Effector CD8-positive, alpha-beta T cell (primary cell): ENCODE data around the gene TTC33.
"Not testable (repeated sequence)": the region's sequence is repeated elsewhere in the genome, so short reads cannot be mapped to it uniquely, and the experiment has no call there.

Experiments
- DNase-seq: peaks from one replicate; lab custom pipeline; 2025; lab: John Stamatoyannopoulos, UW

TTC33 gene

DNA sequence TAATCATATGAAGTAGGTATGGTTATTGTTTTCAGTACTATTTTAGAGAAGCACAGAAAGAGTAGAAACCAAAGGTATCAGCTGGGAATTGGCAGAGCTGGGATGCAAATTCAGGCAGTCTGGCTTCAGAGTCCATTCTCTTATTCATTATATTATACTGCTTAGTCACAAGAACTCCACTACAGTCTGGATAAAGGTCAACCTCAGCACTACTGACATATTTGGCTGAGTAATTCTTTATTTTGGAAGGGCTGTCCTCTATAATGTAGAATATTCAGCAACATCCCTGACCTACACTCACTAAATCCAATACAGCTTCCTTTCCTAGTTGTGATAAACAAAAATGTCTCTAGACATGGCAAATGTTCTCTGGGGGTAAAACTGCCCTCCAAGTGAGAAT lies 38.5 kb downstream of the TTC33 start:
- no peak for DNase-seq

DNA sequence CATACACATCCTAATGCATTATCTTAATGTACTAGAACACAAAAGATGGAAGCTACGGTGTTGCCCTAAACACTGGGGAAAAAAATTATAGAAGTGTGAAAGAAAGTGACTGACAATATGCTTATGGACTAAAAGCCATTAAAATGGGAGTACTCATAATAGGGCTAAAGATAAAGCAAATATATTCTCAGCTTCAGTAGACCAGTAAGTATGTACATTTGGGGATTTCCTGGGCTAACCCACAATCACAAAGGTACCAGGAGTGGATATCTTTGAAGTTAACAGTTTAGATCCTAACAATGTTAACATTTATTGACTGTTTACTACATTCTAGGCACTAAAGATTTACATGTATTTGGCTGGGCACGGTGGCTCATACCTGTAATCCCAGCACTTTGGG lies 39.2 kb downstream of the TTC33 start:
- no peak for DNase-seq

DNA sequence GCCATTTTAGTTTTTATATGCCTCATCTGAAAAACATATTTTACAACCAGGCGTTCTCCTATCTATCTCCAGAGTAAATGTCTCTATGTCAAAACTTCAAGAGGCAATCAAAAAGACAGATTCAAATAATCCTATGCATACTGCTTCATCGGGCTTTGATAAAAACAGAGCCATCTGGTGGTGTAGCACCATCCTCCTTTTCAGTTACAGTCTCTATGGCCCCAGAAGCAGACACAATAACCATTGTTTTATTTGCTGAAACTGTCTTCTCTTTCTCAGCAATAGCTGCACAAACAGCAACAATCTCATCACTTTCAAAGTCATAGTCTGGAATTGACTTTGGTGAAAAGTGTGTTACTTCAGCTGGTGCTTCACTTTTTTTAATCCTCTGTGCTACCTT lies 39.8 kb downstream of the TTC33 start:
- DNase-seq = no peak

DNA sequence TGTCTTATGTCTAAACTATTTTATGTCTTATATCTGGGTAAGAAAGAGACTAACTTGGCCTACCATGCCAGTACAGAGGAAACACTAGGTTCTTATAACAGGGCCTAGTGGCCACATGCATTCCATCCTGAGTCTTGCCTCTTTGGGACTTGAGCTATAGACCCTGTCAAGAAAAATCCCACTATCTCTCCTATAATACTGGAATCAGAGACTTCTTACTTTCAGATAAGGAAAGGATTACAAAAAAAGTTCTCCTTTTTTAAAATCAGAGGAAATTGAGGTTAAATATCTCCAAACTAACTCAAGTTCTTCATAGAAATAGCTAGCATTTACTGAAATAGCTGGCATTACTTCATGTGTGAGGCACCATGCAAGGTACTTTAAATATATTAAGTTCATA lies 41.8 kb downstream of the TTC33 start:
- DNase-seq = no peak

DNA sequence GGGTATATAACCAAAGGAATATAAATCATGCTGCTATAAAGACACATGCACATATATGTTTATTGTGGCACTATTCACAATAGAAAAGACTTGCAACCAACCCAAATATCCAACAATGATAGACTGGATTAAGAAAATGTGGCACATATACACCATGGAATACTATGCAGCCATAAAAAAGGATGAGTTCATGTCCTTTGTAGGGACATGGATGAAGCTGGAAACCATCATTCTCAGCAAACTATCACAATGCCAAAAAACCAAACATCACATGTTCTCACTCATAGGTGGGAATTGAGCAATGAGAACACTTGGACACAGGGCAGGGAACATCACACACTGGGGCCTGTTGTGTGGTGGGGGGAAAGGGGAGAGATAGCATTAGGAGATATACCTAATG lies 45.2 kb downstream of the TTC33 start:
- DNase-seq = not testable (repeated sequence)

DNA sequence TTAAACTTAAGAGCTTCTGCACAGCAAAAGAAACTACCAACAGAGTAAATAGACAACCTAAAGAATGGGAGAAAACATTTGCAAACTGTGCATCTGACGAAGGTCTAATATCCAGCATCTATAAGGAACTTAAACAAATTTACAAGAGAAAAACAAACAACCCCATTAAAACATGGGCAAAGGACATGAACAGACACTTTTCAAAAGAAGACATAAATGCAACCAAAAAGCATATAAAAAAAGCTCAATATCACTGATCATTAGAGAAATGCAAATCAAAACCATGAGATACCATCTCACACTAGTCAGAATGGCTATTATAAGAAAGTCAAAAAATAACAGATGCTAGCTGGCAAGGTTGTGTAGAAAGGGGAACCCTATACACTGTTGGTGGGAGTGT lies 50.3 kb downstream of the TTC33 start:
- DNase-seq = not testable (repeated sequence)

DNA sequence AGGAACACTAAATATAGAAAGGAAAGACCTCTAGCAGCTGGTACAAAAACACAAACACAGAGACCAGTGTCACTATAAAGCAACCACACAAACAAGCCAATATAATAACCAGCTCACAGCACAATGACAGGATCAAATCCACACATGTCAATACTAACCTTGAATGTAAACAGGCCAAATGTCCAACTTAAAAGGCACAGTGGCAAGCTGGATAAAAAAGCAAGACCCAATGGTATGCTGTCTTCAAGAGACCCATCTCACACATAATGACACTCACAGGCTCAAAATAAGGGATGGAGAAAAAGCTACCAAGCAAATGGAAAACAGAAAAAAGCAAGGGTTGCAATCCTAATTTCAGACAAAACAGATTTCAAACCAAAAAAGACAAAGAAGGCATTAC lies 53.7 kb downstream of the TTC33 start:
- not testable (repeated sequence) for DNase-seq

DNA sequence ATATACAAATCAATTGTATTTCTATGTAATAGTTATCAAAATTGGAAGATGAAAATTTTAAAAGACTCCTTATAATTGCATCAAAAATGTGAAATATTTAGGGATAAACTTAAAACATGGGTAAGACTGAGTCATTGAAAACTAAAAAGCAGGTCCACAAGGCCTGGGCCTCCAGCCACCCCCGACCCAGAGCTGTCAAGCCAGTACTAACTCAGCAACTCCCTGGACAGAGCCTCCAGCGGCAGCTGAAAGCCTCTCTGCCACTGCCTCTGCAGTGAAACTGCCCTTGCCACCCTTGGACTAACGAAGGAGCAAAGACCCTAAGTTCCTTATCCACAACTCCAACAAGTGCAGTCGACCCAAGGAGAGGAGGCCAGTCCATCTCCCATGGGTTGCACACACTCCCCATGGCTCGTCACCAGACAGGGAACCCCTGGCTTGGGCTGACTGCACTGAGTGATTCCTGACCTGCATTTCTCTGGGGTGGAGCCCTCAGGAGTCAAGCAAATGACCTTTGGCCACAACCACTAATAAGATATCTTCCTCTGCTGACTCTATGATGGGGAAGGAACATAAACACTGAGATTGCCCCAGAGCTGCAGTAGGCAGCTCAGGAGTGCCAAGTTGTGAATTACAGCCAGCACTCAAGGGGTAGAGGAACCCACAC lies 55.5 kb downstream of the TTC33 start:
- DNase-seq = no peak

DNA sequence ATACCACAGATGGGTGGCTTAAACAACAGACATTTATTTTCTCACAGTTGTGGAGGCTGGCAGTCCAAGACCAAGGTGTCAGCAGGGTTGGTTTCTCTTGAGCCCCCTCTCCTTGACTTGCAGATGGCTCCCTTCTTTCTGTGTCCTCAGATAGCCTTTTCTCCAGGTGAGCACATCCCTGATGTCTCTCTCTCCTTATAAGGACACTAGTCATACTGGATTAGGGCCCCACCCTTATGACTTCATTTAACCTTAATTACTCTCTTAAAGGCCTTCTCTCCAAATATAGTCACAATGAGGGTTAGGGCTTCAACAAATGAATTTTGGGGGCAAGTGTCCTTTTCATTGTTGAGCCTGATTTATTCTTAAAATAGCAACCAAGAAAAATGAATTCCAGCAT lies 61.3 kb downstream of the TTC33 start:
- no peak for DNase-seq

DNA sequence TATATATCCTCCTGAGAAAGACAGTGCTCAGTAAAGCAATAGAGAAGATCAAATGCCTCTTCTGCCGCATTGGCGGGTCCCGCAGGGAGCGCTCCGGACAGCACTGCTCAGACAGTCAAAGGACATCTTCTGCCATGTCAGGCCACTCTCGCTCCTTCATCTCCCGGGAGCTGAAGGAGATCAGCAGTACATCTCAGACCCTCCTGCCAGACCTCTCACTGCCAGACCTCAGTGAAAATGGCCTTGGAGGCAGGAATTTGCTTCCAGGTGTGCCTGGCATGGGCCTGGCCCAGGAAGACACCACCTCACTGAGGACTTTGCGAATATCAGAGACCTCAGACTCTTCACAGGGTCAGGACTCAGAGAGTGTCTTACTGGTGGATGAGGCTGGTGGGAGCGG lies 63.9 kb downstream of the TTC33 start:
- DNase-seq = no peak

DNA sequence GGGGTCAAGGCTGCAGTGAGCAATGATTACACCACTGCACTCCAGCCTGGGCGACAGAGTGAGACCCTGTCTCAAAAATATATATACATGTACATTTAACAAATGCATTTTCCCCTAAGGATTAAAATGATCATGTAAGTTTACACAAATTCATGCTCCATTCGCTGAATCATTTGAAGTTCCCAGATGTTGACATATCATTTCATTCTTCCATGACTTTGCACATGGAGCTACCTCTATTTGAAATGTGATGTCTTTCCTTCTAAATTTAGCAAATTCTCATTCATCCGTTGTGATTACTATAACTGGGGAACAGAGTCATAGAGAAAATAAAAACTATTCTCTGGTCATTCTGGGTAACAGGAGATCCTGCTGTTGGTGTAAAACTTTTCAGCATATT lies 65.5 kb downstream of the TTC33 start:
- DNase-seq = no peak

DNA sequence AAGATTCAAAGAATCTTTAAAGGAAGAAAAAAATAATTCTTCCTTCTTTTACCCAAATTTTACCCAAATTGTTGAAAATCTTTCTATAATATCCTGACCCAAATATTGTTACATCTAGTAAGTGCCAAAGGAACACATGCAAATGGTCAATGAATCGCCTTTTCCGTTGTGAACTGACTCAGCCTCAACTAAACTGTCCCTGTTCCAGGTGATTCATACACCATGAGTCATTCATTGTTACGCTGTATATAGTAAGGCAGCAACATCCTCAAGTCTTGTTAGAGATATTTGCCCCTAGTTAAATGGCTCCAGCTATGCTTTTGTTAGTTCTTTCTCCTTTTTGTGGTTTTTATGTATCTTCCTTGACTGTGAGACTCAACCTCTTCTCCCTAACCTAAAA lies 66.3 kb downstream of the TTC33 start:
- DNase-seq = no peak

DNA sequence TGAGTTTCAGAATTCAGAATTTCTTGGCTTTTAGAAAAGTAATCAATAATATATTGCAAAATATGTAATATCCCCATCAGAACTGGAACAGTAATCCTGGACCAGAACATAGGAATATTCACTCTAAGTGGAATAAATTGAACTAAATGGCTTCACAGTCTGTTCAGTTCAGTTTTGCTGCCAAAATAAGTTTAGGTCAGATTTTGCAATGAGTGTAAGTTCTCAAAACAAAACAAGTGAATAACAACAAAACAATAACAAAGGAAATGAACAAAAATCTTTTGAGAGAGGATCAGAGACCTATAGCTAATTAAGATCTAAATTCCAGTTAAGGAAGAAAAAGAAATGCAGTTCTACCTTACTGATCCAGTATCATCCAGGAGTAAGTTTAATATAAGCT lies 66.8 kb downstream of the TTC33 start:
- no peak for DNase-seq

DNA sequence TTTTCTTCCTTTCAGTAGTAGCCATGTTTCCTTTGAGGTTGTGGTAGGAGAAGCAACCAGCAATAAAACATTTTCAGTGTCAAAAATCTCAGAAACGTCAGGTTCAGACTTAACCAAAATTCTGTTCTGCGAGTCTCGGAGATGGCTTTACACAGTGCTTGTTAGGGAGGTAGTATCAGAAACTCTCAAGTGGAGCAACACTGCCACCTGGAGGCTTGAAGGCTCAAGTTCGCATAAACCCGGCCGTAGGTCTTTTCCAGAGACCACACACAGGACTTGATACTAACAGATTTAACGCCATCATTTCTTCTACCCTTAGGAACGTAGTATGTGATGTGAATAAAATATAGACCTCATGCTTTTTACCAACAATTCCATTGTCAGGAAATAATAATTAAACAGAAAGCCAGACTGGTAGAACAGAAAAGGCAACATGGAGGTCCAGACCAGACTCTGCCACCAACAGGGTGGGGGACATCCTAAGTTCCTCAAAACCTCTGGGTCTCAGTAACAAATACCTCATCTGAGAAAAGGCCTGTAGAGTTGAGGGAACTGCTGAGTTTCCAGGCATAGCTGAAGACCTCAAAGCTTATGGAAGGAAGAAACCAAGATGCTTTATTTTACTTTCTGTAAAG lies 67.5 kb downstream of the TTC33 start:
- peak; percentile 79 for DNase-seq

DNA sequence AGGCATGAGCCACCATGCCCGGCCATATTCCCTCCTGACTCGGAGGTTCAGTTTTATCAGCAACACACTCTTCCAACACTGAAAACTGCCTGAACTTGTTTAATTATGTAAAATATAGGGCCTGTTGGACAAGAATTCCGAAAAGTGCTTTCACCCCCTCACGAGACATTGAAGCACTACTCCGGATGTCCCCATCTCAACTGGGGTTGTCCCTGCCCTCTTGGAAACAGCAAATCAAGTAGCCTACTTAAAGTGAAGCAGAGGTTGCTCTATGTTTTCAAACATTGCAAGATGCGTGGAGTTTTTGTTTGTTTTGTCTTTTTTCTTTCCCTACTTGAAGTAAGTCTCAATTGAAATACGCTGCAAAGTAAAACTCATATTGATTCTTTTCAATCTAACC lies 68.4 kb downstream of the TTC33 start:
- no peak for DNase-seq

DNA sequence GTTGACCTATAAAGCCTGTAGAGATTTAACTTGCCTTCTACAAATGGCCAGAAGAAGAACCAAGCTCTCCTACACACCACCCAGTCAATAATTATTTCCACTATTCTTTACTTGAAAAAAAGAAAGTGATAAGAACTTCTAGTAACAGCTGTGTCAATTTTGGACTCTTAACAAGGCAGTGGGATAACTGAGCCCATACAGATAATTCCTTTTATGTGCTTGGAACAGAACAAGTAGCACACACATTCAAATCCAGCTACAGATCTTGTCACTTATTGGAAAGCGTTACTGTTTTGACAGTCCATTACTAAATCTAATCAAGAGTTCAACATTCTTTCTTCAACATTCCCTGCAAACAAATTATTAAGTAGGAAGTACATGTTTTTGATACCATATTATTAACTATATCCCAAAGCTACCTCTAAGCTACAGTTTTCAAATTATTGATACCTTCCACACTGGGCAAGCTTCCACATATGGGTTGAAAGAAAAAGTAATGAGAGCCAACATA lies 69.7 kb downstream of the TTC33 start:
- no peak for DNase-seq

DNA sequence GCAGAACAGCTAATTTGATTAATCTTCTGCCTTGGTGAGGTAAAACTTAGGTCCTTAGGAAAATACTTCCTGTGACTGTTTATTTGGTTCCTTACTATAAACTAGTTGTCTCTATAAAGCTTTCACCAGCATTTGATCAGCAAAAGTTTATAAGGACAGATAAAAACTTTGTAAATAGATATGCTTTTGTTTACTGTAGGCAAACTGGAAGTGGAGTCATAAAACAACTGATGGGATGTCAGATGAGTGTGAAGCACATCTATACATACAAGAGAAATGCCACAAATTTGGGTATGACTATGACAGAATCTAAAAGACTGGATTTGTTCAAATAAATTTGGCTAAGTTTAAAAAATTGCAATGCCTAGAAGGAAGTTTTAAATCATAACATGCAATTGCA lies 70.6 kb downstream of the TTC33 start:
- no peak for DNase-seq

DNA sequence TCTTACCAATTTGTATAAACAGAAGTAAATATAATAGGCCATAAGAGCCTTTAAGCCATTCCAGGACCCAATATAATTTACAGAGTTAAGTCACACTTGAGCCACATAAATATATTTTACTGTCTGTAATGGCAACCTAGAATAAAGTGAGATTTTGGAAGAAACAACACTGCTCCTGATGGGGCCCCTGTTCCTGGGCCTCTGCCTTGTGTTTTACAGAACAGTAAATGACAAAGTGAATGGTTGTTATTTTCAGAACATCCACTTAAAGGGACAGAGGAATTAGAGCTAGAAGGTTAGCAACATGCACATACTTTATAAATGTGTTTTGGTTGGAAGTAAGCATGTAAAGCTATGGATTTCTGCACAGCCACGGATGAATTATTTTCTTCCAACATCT lies 72.5 kb downstream of the TTC33 start:
- DNase-seq = no peak

DNA sequence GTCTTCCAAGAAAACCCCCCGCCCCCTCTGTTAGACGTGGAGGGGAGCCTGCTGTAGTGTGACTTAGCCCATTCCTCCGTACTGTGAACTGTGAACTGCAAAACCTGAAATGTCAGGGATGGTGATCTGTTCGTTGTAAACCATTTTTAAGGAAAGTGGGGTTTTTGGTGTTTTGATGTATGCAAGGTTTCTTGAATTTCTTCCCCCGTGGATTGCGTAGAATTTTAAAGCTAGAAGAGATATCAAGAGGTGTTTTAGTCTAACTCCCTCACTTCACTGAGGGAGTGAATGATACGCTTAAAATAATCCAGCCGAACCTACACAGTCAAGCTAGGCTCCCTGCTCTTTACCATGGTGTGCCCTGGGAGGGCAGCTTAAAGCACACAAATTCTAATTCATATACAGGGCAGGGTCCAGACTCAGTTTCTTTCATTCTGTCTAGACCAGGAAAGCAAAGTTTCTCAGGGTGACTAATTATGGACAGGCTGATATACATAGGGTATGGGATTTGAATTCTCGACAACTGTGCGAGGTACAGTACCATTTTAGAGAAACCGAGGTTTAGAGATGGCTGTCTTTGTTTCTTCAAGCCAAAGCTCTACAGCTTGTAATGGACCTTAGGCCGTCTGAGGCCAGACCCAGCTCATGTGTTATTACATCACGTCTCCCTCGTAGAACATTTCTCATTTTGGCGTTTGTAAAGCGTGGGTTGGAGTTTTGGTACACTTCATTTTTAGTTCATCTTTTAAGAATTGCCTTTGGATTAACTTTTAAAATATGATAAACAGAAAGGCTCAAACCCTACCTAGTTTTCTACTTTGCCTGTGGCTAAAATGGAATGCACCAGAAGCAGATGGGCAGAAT lies 73.4 kb downstream of the TTC33 start:
- DNase-seq = no peak

DNA sequence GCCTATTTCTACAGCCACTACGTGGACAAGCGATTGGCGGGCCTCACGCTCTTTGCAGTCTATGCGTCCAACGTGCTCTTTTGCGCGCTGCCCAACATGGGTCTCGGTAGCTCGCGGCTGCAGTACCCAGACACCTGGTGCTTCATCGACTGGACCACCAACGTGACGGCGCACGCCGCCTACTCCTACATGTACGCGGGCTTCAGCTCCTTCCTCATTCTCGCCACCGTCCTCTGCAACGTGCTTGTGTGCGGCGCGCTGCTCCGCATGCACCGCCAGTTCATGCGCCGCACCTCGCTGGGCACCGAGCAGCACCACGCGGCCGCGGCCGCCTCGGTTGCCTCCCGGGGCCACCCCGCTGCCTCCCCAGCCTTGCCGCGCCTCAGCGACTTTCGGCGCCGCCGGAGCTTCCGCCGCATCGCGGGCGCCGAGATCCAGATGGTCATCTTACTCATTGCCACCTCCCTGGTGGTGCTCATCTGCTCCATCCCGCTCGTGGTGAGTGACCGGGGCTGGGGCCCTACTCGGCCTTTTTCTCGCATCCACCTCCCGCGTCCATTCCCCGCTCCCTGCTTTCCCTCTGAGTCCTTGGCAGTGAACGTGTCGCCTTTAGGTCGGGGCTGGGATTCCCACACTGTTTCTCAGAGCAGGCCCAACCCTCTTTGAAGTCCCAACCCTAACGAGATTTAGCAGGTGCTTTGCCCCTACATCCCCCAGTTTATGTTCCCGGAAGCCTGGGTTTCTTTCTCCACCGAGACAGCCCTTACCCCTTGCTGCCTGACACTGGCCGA lies 74.2 kb downstream of the TTC33 start:
- peak; percentile 25 for DNase-seq

DNA sequence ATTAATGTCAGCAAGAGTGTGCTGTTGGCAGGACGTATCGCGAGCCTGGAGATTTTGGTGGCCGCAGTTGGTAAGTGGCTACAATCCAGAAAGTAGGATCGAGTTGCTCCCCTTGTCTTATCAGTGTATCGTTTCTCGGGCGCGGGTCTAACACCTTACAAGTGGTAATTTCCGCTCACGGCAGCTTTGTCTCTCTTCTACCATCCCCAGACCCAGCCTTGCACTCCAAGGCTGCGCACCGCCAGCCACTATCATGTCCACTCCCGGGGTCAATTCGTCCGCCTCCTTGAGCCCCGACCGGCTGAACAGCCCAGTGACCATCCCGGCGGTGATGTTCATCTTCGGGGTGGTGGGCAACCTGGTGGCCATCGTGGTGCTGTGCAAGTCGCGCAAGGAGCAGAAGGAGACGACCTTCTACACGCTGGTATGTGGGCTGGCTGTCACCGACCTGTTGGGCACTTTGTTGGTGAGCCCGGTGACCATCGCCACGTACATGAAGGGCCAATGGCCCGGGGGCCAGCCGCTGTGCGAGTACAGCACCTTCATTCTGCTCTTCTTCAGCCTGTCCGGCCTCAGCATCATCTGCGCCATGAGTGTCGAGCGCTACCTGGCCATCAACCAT lies 74.9 kb downstream of the TTC33 start:
- peak; percentile 20 for DNase-seq
